Measurements from ENCODE around the gene SPTBN1.

DNA sequence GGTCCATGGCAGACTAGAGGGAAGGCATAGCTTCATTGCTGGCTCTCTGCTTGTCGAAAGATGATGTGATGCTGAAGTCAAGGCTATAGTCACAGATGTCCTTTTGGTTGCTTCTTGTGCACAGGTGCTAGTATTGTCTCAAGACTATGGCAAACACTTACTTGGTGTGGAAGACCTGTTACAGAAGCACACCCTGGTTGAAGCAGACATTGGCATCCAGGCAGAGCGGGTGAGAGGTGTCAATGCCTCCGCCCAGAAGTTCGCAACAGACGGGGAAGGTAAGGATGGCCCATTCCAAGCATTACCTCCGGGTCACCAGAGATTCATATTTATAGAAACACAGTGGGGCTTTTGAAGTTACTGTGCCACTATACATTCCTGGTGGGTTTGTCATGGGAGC, 171.8 kb downstream of the SPTBN1 start:
- TF ChIP-seq YY1 (IDR thresholded peaks at IDR 0.05; ENCODE audit: insufficient read depth, insufficient read length) = no peak
- TF ChIP-seq ZNF274 (IDR thresholded peaks at IDR 0.05; ENCODE audit: low read depth, low read length) = no peak
